Stimulated activated CD8-positive, alpha-beta memory T cell treated with anti-CD3 and anti-CD28 coated beads, Interleukin-4, amount 100 ng/mL, for 48 hours (primary cell): Measurements from ENCODE around the gene SURF6.
"Not testable (repeated sequence)": the region's sequence is repeated elsewhere in the genome, so short reads cannot be mapped to it uniquely, and the experiment has no call there.

Source experiments
- DNase-seq: peaks from one replicate; pipeline ENCODE4 v3.0.0-alpha.2; 2020

SURF6 gene

GRCh38 chr9:133347515-133347984 is 11.6 kb upstream of the SURF6 start:
- DNase-seq = no peak

GRCh38 chr9:133346021-133346785 is 10.2 kb upstream of the SURF6 start:
- DNase-seq = no peak

GRCh38 chr9:133345596-133345995 is 9.6 kb upstream of the SURF6 start:
- no peak for DNase-seq

- no peak for DNase-seq
These were observed 9.0 kb upstream of the SURF6 start for GRCh38 chr9:133344979-133345378.

GRCh38 chr9:133344071-133344470 is 8.1 kb upstream of the SURF6 start:
- no peak for DNase-seq

- no peak for DNase-seq
These were observed 6.6 kb upstream of the SURF6 start for GRCh38 chr9:133342570-133342969.

GRCh38 chr9:133342069-133342406 is 6.0 kb upstream of the SURF6 start:
- DNase-seq = no peak

GRCh38 chr9:133341369-133342068 is 5.5 kb upstream of the SURF6 start:
- no peak for DNase-seq

GRCh38 chr9:133340916-133341315 is 4.9 kb upstream of the SURF6 start:
- DNase-seq = no peak

- DNase-seq = no peak
These were observed 4.3 kb upstream of the SURF6 start for GRCh38 chr9:133340256-133340655.

GRCh38 chr9:133339641-133340040 is 3.7 kb upstream of the SURF6 start:
- no peak for DNase-seq

- peak; percentile 24 for DNase-seq
These were observed 1.1 kb downstream of the SURF6 start for GRCh38 chr9:133334888-133335287.

GRCh38 chr9:133334161-133334560 is 1.8 kb downstream of the SURF6 start:
- no peak for DNase-seq

- no peak for DNase-seq
These were observed 2.4 kb downstream of the SURF6 start for GRCh38 chr9:133333566-133333965.

GRCh38 chr9:133333011-133333410 is 3.0 kb downstream of the SURF6 start:
- no peak for DNase-seq

- DNase-seq = no peak
These were observed 3.6 kb downstream of the SURF6 start for GRCh38 chr9:133332381-133332730.

- DNase-seq = no peak
These were observed 4.2 kb downstream of the SURF6 start for GRCh38 chr9:133331641-133332380.

- DNase-seq = no peak
These were observed 4.8 kb downstream of the SURF6 start for GRCh38 chr9:133331221-133331620.

GRCh38 chr9:133329306-133330156 is 6.5 kb downstream of the SURF6 start:
- DNase-seq = not testable (repeated sequence)

GRCh38 chr9:133327834-133328484 is 8.0 kb downstream of the SURF6 start:
- no peak for DNase-seq

- not testable (repeated sequence) for DNase-seq
These were observed 9.0 kb downstream of the SURF6 start for GRCh38 chr9:133327021-133327420.

- no peak for DNase-seq
These were observed 11.8 kb downstream of the SURF6 start for GRCh38 chr9:133323991-133324703.
